ENCODE measurements around the gene AFF3. TPM values are rescaled to one million over a fixed set of nuclear protein-coding genes. Genes with fewer than 3 reads are reported as not detected.

AFF3 gene
- total RNA-seq, 1 experiment from 2014 or later: 0.61 TPM

- intact Hi-C loops (cut with micrococcal nuclease): loop anchor here (10.0 kb wide), 1 partner anchor 831 kb away; no protein-coding TSS in a partner anchor
- Histone ChIP-seq H3K4me3 (replicated peaks in 1 of 2; ENCODE audit: low read depth in 1 of 2, low read length in 2 of 2) (no peak overlapping the region), H3K36me3 (ENCODE audit: control insufficient read depth in 1 of 2, insufficient read depth in 2 of 2, low read length in 2 of 2) (no peaks in the 10 kb centered on the region), H4K20me1 (ENCODE audit: insufficient read depth) (no peaks in the 10 kb centered on the region), H3K27ac (ENCODE audit: low read depth, low read length) (no peak overlapping the region), H3K9me3 (ENCODE audit: control insufficient read depth in 1 of 2, insufficient read depth in 1 of 2, low read depth in 1 of 2, low read length in 2 of 2) (no peaks in the 10 kb centered on the region), H3K9me2 (ENCODE audit: insufficient read depth) (no peaks in the 10 kb centered on the region), H3K9ac (ENCODE audit: low read length) (no peak overlapping the region), H2AFZ (ENCODE audit: low read depth, low read length, poor library complexity, severe bottlenecking) (no peak overlapping the region), H3K79me2 (ENCODE audit: insufficient read depth, low read length) (no peaks in the 10 kb centered on the region), H3K4me1 (ENCODE audit: control insufficient read depth in 1 of 2, insufficient read depth in 2 of 2, low read length in 2 of 2) (no peaks in the 10 kb centered on the region), H3K4me2 (ENCODE audit: low read length) (peak overlapping the region; percentile 15; the same call in 1 of the 2 replicates), H3K27me3 (ENCODE audit: insufficient read depth, low read length) (no peaks in the 10 kb centered on the region; the same call in 1 of the 2 replicates)
- no TSS peak for BruUV-seq (replicated peaks)
- DNase-seq (ENCODE audit: low read depth, low spot score) (no peak), ATAC-seq (peak; percentile 67)
- TF ChIP-seq ZNF274 (IDR thresholded peaks at IDR 0.05; ENCODE audit: low read depth, low read length): no peak
- TF ChIP-seq EGR1 (IDR thresholded peaks at IDR 0.05; ENCODE audit: low read depth): no peak
- TF ChIP-seq YY1 (IDR thresholded peaks at IDR 0.05; ENCODE audit: extremely low read depth, insufficient replicate concordance, low read depth, low read length): no peak
- no peak for TF ChIP-seq SRF (IDR thresholded peaks at IDR 0.05; ENCODE audit: low read depth)
- TF ChIP-seq RAD21 (IDR thresholded peaks at IDR 0.05; ENCODE audit: low read depth): peak; percentile 37; the same call in 1 of the 2 replicates
- no peak for TF ChIP-seq EZH2phosphoT487 (IDR thresholded peaks at IDR 0.05; ENCODE audit: borderline replicate concordance)
- TF ChIP-seq JUND (IDR thresholded peaks at IDR 0.05): no peak
- no peak for TF ChIP-seq POLR2AphosphoS5 (IDR thresholded peaks at IDR 0.05; ENCODE audit: low read depth, low read length)
- TF ChIP-seq, protein P1, sequence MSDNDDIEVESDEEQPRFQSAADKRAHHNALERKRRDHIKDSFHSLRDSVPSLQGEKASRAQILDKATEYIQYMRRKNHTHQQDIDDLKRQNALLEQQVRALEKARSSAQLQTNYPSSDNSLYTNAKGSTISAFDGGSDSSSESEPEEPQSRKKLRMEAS (IDR thresholded peaks at IDR 0.05): no peak
- peak; percentile 3 to 38 (median 25); a peak in 4 of 6 replicates for TF ChIP-seq CTCF (IDR thresholded peaks at IDR 0.05 in 2 of 3, conservative IDR thresholded peaks at IDR 0.05 in 1 of 3; ENCODE audit: borderline replicate concordance in 1 of 3, insufficient read depth in 1 of 3, low read depth in 2 of 3, low read length in 2 of 3)
- CTCF ChIA-PET: no interaction called here
- POLR2A ChIA-PET: no interaction called here
- RAD21 ChIA-PET (ENCODE audit: low non-redundant PET in 1 of 2, low total read pairs in 2 of 2, uncharacterized antibody in 2 of 2, unreplicated experiment in 2 of 2): no interaction called here
Measured at GRCh38 chr2:99554238-99554637, 588.2 kb downstream of the AFF3 start.

Measured in HCT116 (cell line).